Natural killer cell (primary cell): ENCODE results near the gene EEA1. TPM values are rescaled to one million over a fixed set of nuclear protein-coding genes. Genes with fewer than 3 reads are reported as not detected.
A peak's percentile ranks its signal among the peaks of the same experiment; 100 is the strongest.

ENCODE experiments used
- ATAC-seq, 3 donors: fragments of 150-1000 bp in 2 of 3; fragments of 200-7000 bp in 1 of 3; cut with Tn5 transposase; 1 replicate in 1 of 3; 2 replicates in 2 of 3; pipeline ENCODE4 v1.10.0; 2021; ENCODE audit warnings: mild to moderate bottlenecking in 2 of 3, moderate library complexity in 2 of 3
- DNase-seq, 2 donors: peaks; one replicate each; pipeline versions ENCODE4 v3.0.0 to v3.0.0-alpha.2; 2013 to 2021; ENCODE audit warnings: mixed read lengths in 1 of 2
- H3K27ac ChIP-seq: one replicate; pipeline ENCODE4 v1.5.1; 2013; ENCODE audit warnings: mild to moderate bottlenecking, low read length
- H3K27me3 ChIP-seq: one replicate; pipeline ENCODE4 v1.6.1; 2013; ENCODE audit warnings: low read length; ENCODE audit not compliant: control insufficient read depth, insufficient read depth
- H3K36me3 ChIP-seq: one replicate; pipeline ENCODE4 v1.6.1; 2013; ENCODE audit warnings: low read length; ENCODE audit not compliant: control insufficient read depth, insufficient read depth
- H3K4me1 ChIP-seq: one replicate; pipeline ENCODE4 v1.6.1; 2013; ENCODE audit warnings: low read length; ENCODE audit not compliant: control insufficient read depth, insufficient read depth
- H3K4me3 ChIP-seq: one replicate; pipeline ENCODE4 v1.5.1; 2013; ENCODE audit warnings: low read length
- H3K9me3 ChIP-seq: one replicate; pipeline ENCODE4 v1.6.1; 2013; ENCODE audit warnings: low read length; ENCODE audit not compliant: control insufficient read depth, insufficient read depth
- H3K27ac Mint-ChIP-seq, 2 donors: one replicate each; pipeline ENCODE4 v1.8.0; 2022; ENCODE audit warnings: mild to moderate bottlenecking in 2 of 2, mixed read lengths in 2 of 2, moderate library complexity in 1 of 2
- H3K27me3 Mint-ChIP-seq, 2 donors: one replicate each; pipeline ENCODE4 v1.8.0; 2022; ENCODE audit warnings: low read depth in 2 of 2, mixed read lengths in 2 of 2
- H3K36me3 Mint-ChIP-seq: one replicate; pipeline ENCODE4 v1.8.0; 2022; ENCODE audit warnings: mixed read lengths
- H3K4me1 Mint-ChIP-seq, 2 donors: one replicate each; pipeline ENCODE4 v1.8.0; 2022; ENCODE audit warnings: mixed read lengths in 2 of 2
- H3K4me3 Mint-ChIP-seq: one replicate; pipeline ENCODE4 v1.8.0; 2022; ENCODE audit warnings: mild to moderate bottlenecking, moderate library complexity, mixed read lengths
- H3K9me3 Mint-ChIP-seq, 2 donors: one replicate each; pipeline ENCODE4 v1.8.0; 2022; ENCODE audit warnings: mixed read lengths in 2 of 2
- CTCF ChIP-seq: fragments of 200-600 bp; IDR thresholded peaks from one replicate; pipeline ENCODE4 v1.8.0; 2022; ENCODE audit warnings: antibody characterized with exemption
- WGBS: methylation state at CpG from one replicate; pipeline ENCODE4 v1.1.7; 2013; ENCODE audit warnings: missing lambda C conversion rate; ENCODE audit not compliant: insufficient coverage; 5-methylcytosine and 5-hydroxymethylcytosine counted together
- intact Hi-C: fragments of 100-400 bp; cut with micrococcal nuclease; formaldehyde crosslinking; loops from one replicate; pipeline ENCODE4 v1.14.2; 2022
- total RNA-seq, 4 donors: library from RNA; stranded (reverse); fragments of 120-200 nt in 1 of 4; gene quantifications; one replicate each; pipeline versions ENCODE4 v1.2.3 to v1.2.4, GENCODE V29; 2013 to 2022

EEA1 gene
- total RNA-seq, 3 donors from 2014 or later (not counting 1 experiment from before 2014, with no cell fraction given), result 15.0 to 20.0 (median 15.0) TPM

GRCh38 chr12:92912672-92913071 is 16.4 kb downstream of the EEA1 start:
- H3K36me3 Mint-ChIP-seq, result no peaks in the 10 kb centered on the region
- no peaks in the 10 kb centered on the region for H3K9me3 Mint-ChIP-seq
- Histone ChIP-seq H3K4me1 (peaks cover 2% of the 10 kb centered on the region), H3K27me3 (no peaks in the 10 kb centered on the region), H3K4me3 (no peak overlapping the region), H3K9me3 (no peaks in the 10 kb centered on the region), H3K27ac (no peak overlapping the region), H3K36me3 (no peaks in the 10 kb centered on the region)
- intact Hi-C loops, result no loop called here
- ATAC-seq (no peak), DNase-seq (no peak)
- peaks cover 15 to 29% of the 10 kb centered on the region in 2 donors for H3K4me1 Mint-ChIP-seq
- WGBS, result 92% methylated on average over 2 of the region's 2 CpGs
- H3K27me3 Mint-ChIP-seq, result no peaks in the 10 kb centered on the region
- TF ChIP-seq CTCF, result no peak
- H3K27ac Mint-ChIP-seq, result no peak overlapping the region
- no peak overlapping the region for H3K4me3 Mint-ChIP-seq

- H3K9me3 Mint-ChIP-seq, result no peaks in the 10 kb centered on the region
- TF ChIP-seq CTCF, result no peak
- Histone ChIP-seq H3K9me3 (no peaks in the 10 kb centered on the region), H3K27me3 (no peaks in the 10 kb centered on the region), H3K4me3 (no peak overlapping the region), H3K4me1 (peaks cover 3% of the 10 kb centered on the region), H3K36me3 (no peaks in the 10 kb centered on the region), H3K27ac (no peak overlapping the region)
- peaks cover 21 to 35% of the 10 kb centered on the region in 2 donors for H3K4me1 Mint-ChIP-seq
- H3K36me3 Mint-ChIP-seq, result no peaks in the 10 kb centered on the region
- no peak for DNase-seq
- no peak overlapping the region for H3K27ac Mint-ChIP-seq
- no peak for ATAC-seq
- no peaks in the 10 kb centered on the region for H3K27me3 Mint-ChIP-seq
- H3K4me3 Mint-ChIP-seq, result no peak overlapping the region
- 91% methylated on average over 1 of the region's 3 CpGs for WGBS
- intact Hi-C loops, result no loop called here
Observed at GRCh38 chr12:92912052-92912451, 17.0 kb downstream of the EEA1 start.

- no peak for ATAC-seq
- Histone ChIP-seq H3K27ac (no peak overlapping the region), H3K4me1 (peaks cover 3% of the 10 kb centered on the region), H3K4me3 (no peak overlapping the region), H3K36me3 (no peaks in the 10 kb centered on the region), H3K9me3 (no peaks in the 10 kb centered on the region), H3K27me3 (no peaks in the 10 kb centered on the region)
- intact Hi-C loops, result no loop called here
- Mint-ChIP-seq H3K36me3 (no peaks in the 10 kb centered on the region), H3K27me3 (no peaks in the 10 kb centered on the region), H3K27ac (no peak overlapping the region), H3K9me3 (no peaks in the 10 kb centered on the region), H3K4me1 (peaks cover 25 to 41% of the 10 kb centered on the region in 2 donors), H3K4me3 (no peak overlapping the region)
- no CpG with 5 or more reads among the region's 2 CpGs for WGBS
- DNase-seq, result no peak
- no peak for TF ChIP-seq CTCF
Observed at GRCh38 chr12:92911339-92911738, 17.8 kb downstream of the EEA1 start.

GRCh38 chr12:92908108-92908507 is 21.0 kb downstream of the EEA1 start:
- H3K27me3 ChIP-seq, result no peaks in the 10 kb centered on the region
- Mint-ChIP-seq H3K4me1 (peaks cover 25 to 31% of the 10 kb centered on the region in 2 donors), H3K4me3 (peak overlapping the region; percentile 18), H3K27me3 (no peaks in the 10 kb centered on the region), H3K27ac (no peak overlapping the region), H3K36me3 (no peaks in the 10 kb centered on the region), H3K9me3 (no peaks in the 10 kb centered on the region)
- intact Hi-C loops, result no loop called here
- ATAC-seq (peak in 2 of 3 donors; percentile 49 to 69), DNase-seq (peak in 1 of 2 donors; percentile 66)
- no peaks in the 10 kb centered on the region for H3K9me3 ChIP-seq
- WGBS, result no CpG with 5 or more reads among the region's 3 CpGs
- H3K4me3 ChIP-seq, result no peak overlapping the region
- peaks cover 3% of the 10 kb centered on the region for H3K4me1 ChIP-seq
- TF ChIP-seq CTCF, result no peak
- H3K27ac ChIP-seq, result no peak overlapping the region
- no peaks in the 10 kb centered on the region for H3K36me3 ChIP-seq
